ENCODE measurements around the gene SH3BP1.

DNA sequence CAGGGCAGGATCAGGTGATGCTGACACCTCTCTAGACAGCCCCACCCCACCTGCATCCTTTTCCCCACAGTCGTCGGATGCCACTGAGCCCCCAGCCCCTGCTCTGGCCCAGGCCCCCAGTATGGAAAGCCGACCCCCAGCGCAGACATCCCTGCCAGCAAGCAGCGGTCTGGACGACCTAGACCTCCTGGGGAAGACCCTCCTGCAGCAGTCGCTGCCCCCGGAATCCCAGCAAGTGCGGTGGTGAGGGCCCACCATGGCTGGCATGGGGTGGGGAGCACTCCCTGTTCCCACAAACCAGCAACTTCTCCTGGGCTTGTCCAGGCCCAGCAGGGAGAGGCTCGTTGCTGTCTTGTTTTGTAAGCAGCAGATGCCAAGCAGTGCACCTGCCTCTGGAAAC is 9.5 kb upstream of the SH3BP1 start:
- TF ChIP-seq CTCF (IDR thresholded peaks at IDR 0.05) (no peak), POLR2A (IDR thresholded peaks at IDR 0.05) (no peak)

All from esophagus squamous epithelium (tissue), 4 donors.